GM12864 (cell line): Measurements from ENCODE around the gene KLHL21.

ENCODE experiments used
- DNase-seq: peaks from one replicate; pipeline ENCODE4 v3.0.0-alpha.2; 2011; ENCODE audit warnings: low read depth
- H3K4me3 ChIP-seq: 2 replicates; pipeline ENCODE4 v1.5.1; 2011; ENCODE audit warnings: mild to moderate bottlenecking, low read depth, low read length, control low read depth
- CTCF ChIP-seq: IDR thresholded peaks from 2 replicates; pipeline ENCODE4 v1.5.1; 2011; ENCODE audit warnings: low read depth, mild to moderate bottlenecking, moderate library complexity, low read length, control low read depth, inconsistent platforms; ENCODE audit errors: missing control alignments

KLHL21 gene

GRCh38 chr1:6592441-6592840, 10.2 kb downstream of the KLHL21 start:
- no peak for TF ChIP-seq CTCF

GRCh38 chr1:6591644-6592043, 11.0 kb downstream of the KLHL21 start:
- no peak for DNase-seq
- no peak for TF ChIP-seq CTCF
- H3K4me3 ChIP-seq, result no peak overlapping the region

More at GRCh38 chr1:6592441-6592840, 10.2 kb downstream of the KLHL21 start:
- no peak for DNase-seq
- H3K4me3 ChIP-seq, result no peak overlapping the region

GRCh38 chr1:6591222-6591621, 11.4 kb downstream of the KLHL21 start:
- no peak for DNase-seq
- no peak overlapping the region for H3K4me3 ChIP-seq
- TF ChIP-seq CTCF, result no peak

- DNase-seq, result no peak
- TF ChIP-seq CTCF, result no peak
- H3K4me3 ChIP-seq, result no peak overlapping the region
Observed at GRCh38 chr1:6590046-6590445, 12.6 kb downstream of the KLHL21 start.

GRCh38 chr1:6588893-6589520, 13.7 kb downstream of the KLHL21 start:
- no peak overlapping the region for H3K4me3 ChIP-seq
- DNase-seq, result no peak
- no peak for TF ChIP-seq CTCF

GRCh38 chr1:6588128-6588892, 14.4 kb downstream of the KLHL21 start:
- no peak overlapping the region for H3K4me3 ChIP-seq
- DNase-seq, result no peak
- no peak for TF ChIP-seq CTCF
